Fibroblast of lung (primary cell): ENCODE measurements around the gene WNT2B. TPM values are rescaled to one million over a fixed set of nuclear protein-coding genes. Genes with fewer than 3 reads are reported as not detected.

ENCODE experiments used
- DNase-seq, 2 donors: peaks; one replicate each; pipeline versions ENCODE4 v3.0.0 to v3.0.0-alpha.2; 2010; ENCODE audit warnings: low read depth in 2 of 2
- H2AFZ ChIP-seq: 2 replicates; pipeline ENCODE4 v1.5.1; 2012; ENCODE audit warnings: low read length, control low read depth, inconsistent platforms
- H3K27ac ChIP-seq: 2 replicates; pipeline ENCODE4 v1.5.1; 2011; ENCODE audit warnings: low read length, control low read depth; ENCODE audit not compliant: insufficient read depth
- H3K27me3 ChIP-seq: 2 replicates; pipeline ENCODE4 v1.5.1; 2011; ENCODE audit warnings: mild to moderate bottlenecking, low read length; ENCODE audit not compliant: control insufficient read depth, insufficient read depth
- H3K36me3 ChIP-seq: 2 replicates; pipeline ENCODE4 v1.5.1; 2011; ENCODE audit warnings: low read length; ENCODE audit not compliant: control insufficient read depth, insufficient read depth
- H3K4me1 ChIP-seq: 2 replicates; pipeline ENCODE4 v1.5.1; 2011; ENCODE audit warnings: low read length; ENCODE audit not compliant: control insufficient read depth, insufficient read depth; ENCODE audit errors: extremely low read depth
- H3K4me2 ChIP-seq: 2 replicates; pipeline ENCODE4 v1.5.1; 2011; ENCODE audit warnings: low read length, control low read depth; ENCODE audit not compliant: insufficient read depth; ENCODE audit errors: extremely low read depth
- H3K4me3 ChIP-seq, 4 experiments: fragments of 200-600 bp in 1 of 4; sonication (generic) in 1 of 4; replicated peaks in 1 of 4; 2 replicates each; pipeline ENCODE4 v1.5.1; 2011 to 2016; ENCODE audit warnings: low read length in 4 of 4, low read depth in 3 of 4, mild to moderate bottlenecking in 3 of 4, control low read depth in 2 of 4, inconsistent platforms in 1 of 4, mixed read lengths in 1 of 4; ENCODE audit not compliant: insufficient read depth in 1 of 4; ENCODE audit errors: control extremely low read depth in 1 of 4
- H3K79me2 ChIP-seq: 2 replicates; pipeline ENCODE4 v1.5.1; 2012; ENCODE audit warnings: mild to moderate bottlenecking, low read length, inconsistent platforms; ENCODE audit not compliant: control insufficient read depth, insufficient read depth
- H3K9ac ChIP-seq: 2 replicates; pipeline ENCODE4 v1.5.1; 2011; ENCODE audit warnings: mild to moderate bottlenecking, low read length, control low read depth; ENCODE audit not compliant: insufficient read depth
- H3K9me3 ChIP-seq: 2 replicates; pipeline ENCODE4 v1.5.1; 2012; ENCODE audit warnings: low read depth, low read length; ENCODE audit not compliant: control insufficient read depth, insufficient read depth
- H4K20me1 ChIP-seq: 2 replicates; pipeline ENCODE4 v1.5.1; 2011; ENCODE audit warnings: low read length; ENCODE audit not compliant: control insufficient read depth, insufficient read depth; ENCODE audit errors: extremely low read depth
- CTCF ChIP-seq, 2 donors: IDR thresholded peaks in 1 of 2; conservative IDR thresholded peaks in 1 of 2; 1 replicate in 1 of 2; 2 replicates in 1 of 2; pipeline ENCODE4 v1.5.1; 2011 to 2012; ENCODE audit warnings: low read length in 2 of 2, control low read depth in 1 of 2, inconsistent platforms in 1 of 2, low read depth in 1 of 2, mild to moderate bottlenecking in 1 of 2
- EZH2 ChIP-seq: IDR thresholded peaks from 2 replicates; pipeline ENCODE4 v1.5.1; 2012; ENCODE audit warnings: low read length, control low read depth, mild to moderate bottlenecking; ENCODE audit errors: missing control alignments
- polyA plus RNA-seq, 2 donors: library from polyadenylated mRNA; depleted of rRNA in 1 of 2; stranded (reverse) in 1 of 2; unstranded in 1 of 2; fragments of >200 nt; gene quantifications; 2 replicates each; pipeline ENCODE4 v1.2.1, GENCODE V29; 2011 to 2012; ENCODE audit warnings: missing spikeins in 1 of 2
- total RNA-seq: library from RNA; depleted of rRNA; stranded (reverse); fragments of >200 nt; gene quantifications from 2 replicates; pipeline ENCODE4 v1.2.1, GENCODE V29; 2014

Gene WNT2B
- total and polyA plus RNA-seq, 2 donors (not counting 1 experiment from before 2014, with no cell fraction given) = 2.0 to 3.5 TPM

GRCh38 chr1:112549590-112549989, 40.8 kb downstream of the WNT2B start:
- Histone ChIP-seq H4K20me1 (no peaks in the 10 kb centered on the region), H3K4me3 (no peak overlapping the region), H3K27me3 (no peaks in the 10 kb centered on the region), H2AFZ (no peak overlapping the region), H3K9ac (no peak overlapping the region), H3K27ac (no peak overlapping the region), H3K79me2 (no peaks in the 10 kb centered on the region), H3K36me3 (no peaks in the 10 kb centered on the region), H3K4me1 (peaks cover 8% of the 10 kb centered on the region), H3K9me3 (no peaks in the 10 kb centered on the region), H3K4me2 (no peak overlapping the region)
- no peak for TF ChIP-seq EZH2
- no peak for TF ChIP-seq CTCF (conservative IDR thresholded peaks at IDR 0.05 in 1 of 2, IDR thresholded peaks at IDR 0.05 in 1 of 2; ENCODE audit: low read depth in 1 of 2, low read length in 2 of 2)
- DNase-seq = no peak

- Histone ChIP-seq H3K4me2 (no peak overlapping the region), H3K9ac (no peak overlapping the region), H3K4me3 (no peak overlapping the region), H3K79me2 (no peaks in the 10 kb centered on the region), H3K4me1 (peaks cover 2% of the 10 kb centered on the region), H3K9me3 (no peaks in the 10 kb centered on the region), H4K20me1 (no peaks in the 10 kb centered on the region), H3K27me3 (no peaks in the 10 kb centered on the region), H2AFZ (no peak overlapping the region), H3K36me3 (no peaks in the 10 kb centered on the region), H3K27ac (no peak overlapping the region)
- DNase-seq = no peak
- TF ChIP-seq CTCF (conservative IDR thresholded peaks at IDR 0.05 in 1 of 2, IDR thresholded peaks at IDR 0.05 in 1 of 2; ENCODE audit: low read depth in 1 of 2, low read length in 2 of 2) = no peak
- TF ChIP-seq EZH2 = no peak
These were observed 45.6 kb downstream of the WNT2B start for GRCh38 chr1:112554411-112554810.

GRCh38 chr1:112557385-112557784, 48.6 kb downstream of the WNT2B start:
- Histone ChIP-seq H3K27me3 (no peaks in the 10 kb centered on the region), H3K4me1 (peaks cover 2% of the 10 kb centered on the region), H3K27ac (peak overlapping the region; percentile 25), H3K4me3 (no peak overlapping the region), H3K79me2 (no peaks in the 10 kb centered on the region), H2AFZ (no peak overlapping the region), H3K9ac (no peak overlapping the region), H3K9me3 (no peaks in the 10 kb centered on the region), H3K4me2 (no peak overlapping the region), H3K36me3 (no peaks in the 10 kb centered on the region), H4K20me1 (no peaks in the 10 kb centered on the region)
- DNase-seq = peak; percentile 21 to 58
- TF ChIP-seq CTCF (conservative IDR thresholded peaks at IDR 0.05 in 1 of 2, IDR thresholded peaks at IDR 0.05 in 1 of 2; ENCODE audit: low read depth in 1 of 2, low read length in 2 of 2) (no peak), EZH2 (no peak)
